Chondrocyte (in vitro differentiated cells): ENCODE results near the gene XPO6. TPM values are rescaled to one million over a fixed set of nuclear protein-coding genes. Genes with fewer than 3 reads are reported as not detected.

Experiments
- DNase-seq: peaks from one replicate; pipeline ENCODE4 v3.0.0; 2021; ENCODE audit warnings: mixed read lengths, low spot score
- H3K27ac Mint-ChIP-seq: one replicate; pipeline ENCODE4 v1.8.0; 2021; ENCODE audit warnings: mild to moderate bottlenecking, moderate library complexity, mixed read lengths; ENCODE audit not compliant: unreplicated experiment
- H3K27me3 Mint-ChIP-seq: 2 replicates; pipeline ENCODE4 v1.8.0; 2021; ENCODE audit warnings: low read depth, mixed read lengths
- H3K36me3 Mint-ChIP-seq: 2 replicates; pipeline ENCODE4 v1.8.0; 2021; ENCODE audit warnings: low read depth, mixed read lengths
- H3K4me1 Mint-ChIP-seq: 2 replicates; pipeline ENCODE4 v1.8.0; 2021; ENCODE audit warnings: low read depth, mild to moderate bottlenecking, mixed read lengths
- H3K4me3 Mint-ChIP-seq: one replicate; pipeline ENCODE4 v1.8.0; 2021; ENCODE audit warnings: mild to moderate bottlenecking, moderate library complexity, mixed read lengths; ENCODE audit not compliant: unreplicated experiment
- H3K9me3 Mint-ChIP-seq: 2 replicates; pipeline ENCODE4 v1.8.0; 2021; ENCODE audit warnings: low read depth, mixed read lengths
- total RNA-seq: library from RNA; stranded (reverse); gene quantifications from 3 replicates; pipeline ENCODE4 v1.2.1, GENCODE V29; 2021
- TF ChIP-seq, protein P1 (sequence below): fragments of 200-600 bp; sonication (generic); IDR thresholded peaks from 2 replicates; pipeline ENCODE4 v1.5.0; 2021; ENCODE audit warnings: antibody characterized with exemption, mild to moderate bottlenecking, moderate library complexity

Gene XPO6
- total RNA-seq, 1 donor from 2014 or later = 124 TPM

DNA sequence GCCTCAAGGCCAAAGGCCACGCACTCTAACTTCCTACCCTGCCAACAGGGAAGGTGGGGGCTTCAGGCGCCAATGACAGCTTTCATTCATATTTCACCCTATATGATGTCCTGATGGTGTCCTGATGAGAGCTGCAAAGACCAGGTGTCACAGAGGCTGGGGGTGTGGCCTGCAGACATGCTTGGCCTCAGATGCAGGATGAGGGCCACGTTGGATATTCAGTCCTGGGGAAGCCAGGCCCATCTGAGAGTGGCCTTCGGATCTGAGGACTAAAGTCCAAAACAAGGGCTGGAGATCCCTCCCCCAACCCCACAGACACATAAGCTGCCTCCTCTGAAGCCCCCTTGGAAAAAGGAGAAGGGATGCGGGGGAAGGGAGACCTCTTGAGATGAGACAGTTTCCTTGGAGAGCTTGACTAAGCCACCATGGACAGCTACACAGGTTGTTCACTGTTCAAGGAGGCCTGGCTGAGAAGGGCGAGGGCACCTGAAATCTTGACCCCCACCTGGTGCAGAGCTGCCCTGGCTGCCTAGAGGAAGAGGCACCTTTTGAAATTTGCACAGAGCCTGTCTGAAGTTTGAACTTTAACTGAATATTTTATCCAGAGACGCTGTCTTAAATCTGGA lies 124.0 kb downstream of the XPO6 start:
- DNase-seq = no peak
- Mint-ChIP-seq H3K4me1 (peaks cover under 1% of the 10 kb centered on the region), H3K4me3 (no peak overlapping the region), H3K27me3 (no peaks in the 10 kb centered on the region), H3K9me3 (no peaks in the 10 kb centered on the region), H3K36me3 (no peaks in the 10 kb centered on the region), H3K27ac (no peak overlapping the region)
- TF ChIP-seq, protein P1, sequence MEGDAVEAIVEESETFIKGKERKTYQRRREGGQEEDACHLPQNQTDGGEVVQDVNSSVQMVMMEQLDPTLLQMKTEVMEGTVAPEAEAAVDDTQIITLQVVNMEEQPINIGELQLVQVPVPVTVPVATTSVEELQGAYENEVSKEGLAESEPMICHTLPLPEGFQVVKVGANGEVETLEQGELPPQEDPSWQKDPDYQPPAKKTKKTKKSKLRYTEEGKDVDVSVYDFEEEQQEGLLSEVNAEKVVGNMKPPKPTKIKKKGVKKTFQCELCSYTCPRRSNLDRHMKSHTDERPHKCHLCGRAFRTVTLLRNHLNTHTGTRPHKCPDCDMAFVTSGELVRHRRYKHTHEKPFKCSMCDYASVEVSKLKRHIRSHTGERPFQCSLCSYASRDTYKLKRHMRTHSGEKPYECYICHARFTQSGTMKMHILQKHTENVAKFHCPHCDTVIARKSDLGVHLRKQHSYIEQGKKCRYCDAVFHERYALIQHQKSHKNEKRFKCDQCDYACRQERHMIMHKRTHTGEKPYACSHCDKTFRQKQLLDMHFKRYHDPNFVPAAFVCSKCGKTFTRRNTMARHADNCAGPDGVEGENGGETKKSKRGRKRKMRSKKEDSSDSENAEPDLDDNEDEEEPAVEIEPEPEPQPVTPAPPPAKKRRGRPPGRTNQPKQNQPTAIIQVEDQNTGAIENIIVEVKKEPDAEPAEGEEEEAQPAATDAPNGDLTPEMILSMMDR = no peak

- Mint-ChIP-seq H3K36me3 (no peaks in the 10 kb centered on the region), H3K9me3 (no peaks in the 10 kb centered on the region), H3K27me3 (no peaks in the 10 kb centered on the region), H3K4me1 (no peaks in the 10 kb centered on the region), H3K27ac (no peak overlapping the region), H3K4me3 (no peak overlapping the region)
- DNase-seq = no peak
- TF ChIP-seq, protein P1 = no peak
Observed at GRCh38 chr16:28087140-28087660, 124.6 kb downstream of the XPO6 start.

DNA sequence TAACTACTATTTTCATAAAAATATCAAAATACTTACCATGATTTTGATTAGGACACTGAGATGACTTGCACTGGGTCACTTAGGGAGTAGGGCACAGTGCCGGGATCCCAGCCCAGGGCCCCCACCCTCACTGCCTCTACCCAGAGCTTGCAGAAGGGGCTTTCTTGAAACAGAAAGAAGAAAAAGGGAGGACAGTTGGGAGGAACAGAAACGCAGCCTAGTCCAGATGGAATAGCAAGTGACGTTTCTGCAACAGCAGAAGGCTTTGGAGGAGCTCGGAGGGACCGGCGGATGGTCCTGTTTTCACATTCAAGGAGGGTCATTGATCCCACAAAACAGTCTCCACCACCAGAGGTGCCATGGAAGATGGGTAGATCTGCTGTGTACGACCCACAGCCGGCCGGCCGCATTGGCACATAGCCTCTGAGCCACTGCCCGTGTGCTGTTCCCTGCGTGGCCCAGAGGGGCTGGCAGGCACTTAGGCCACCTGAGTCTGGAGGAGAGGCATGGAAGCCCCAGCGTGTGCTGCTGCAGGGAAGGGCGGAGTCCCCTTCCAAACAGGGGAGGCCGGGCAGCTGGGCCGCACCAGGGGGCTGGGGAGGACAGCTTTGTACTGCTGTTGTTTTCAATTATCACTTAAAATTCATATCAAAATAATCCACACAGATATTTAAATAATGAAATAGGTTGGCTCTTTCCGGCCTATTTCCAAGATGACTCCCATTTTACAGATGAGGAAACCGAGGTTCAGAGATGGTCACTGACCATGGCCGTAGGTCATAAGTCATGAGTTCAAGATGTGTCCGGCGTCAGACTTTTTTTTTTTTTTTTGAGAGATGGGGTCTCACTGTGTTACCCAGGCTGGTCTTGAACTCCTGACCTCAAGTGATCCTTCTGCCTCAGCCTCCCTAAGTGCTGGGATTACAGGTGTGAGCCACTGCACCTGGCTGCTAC lies 125.3 kb downstream of the XPO6 start:
- Mint-ChIP-seq H3K4me1 (no peaks in the 10 kb centered on the region), H3K27me3 (no peaks in the 10 kb centered on the region), H3K27ac (no peak overlapping the region), H3K36me3 (no peaks in the 10 kb centered on the region), H3K4me3 (no peak overlapping the region), H3K9me3 (no peaks in the 10 kb centered on the region)
- TF ChIP-seq, protein P1 = no peak
- DNase-seq = no peak

GRCh38 chr16:28085389-28086171 lies 126.2 kb downstream of the XPO6 start:
- no peak for DNase-seq
- H3K27me3 Mint-ChIP-seq = no peaks in the 10 kb centered on the region
- H3K27ac Mint-ChIP-seq = no peak overlapping the region
- no peaks in the 10 kb centered on the region for H3K4me1 Mint-ChIP-seq
- no peaks in the 10 kb centered on the region for H3K9me3 Mint-ChIP-seq
- H3K36me3 Mint-ChIP-seq = no peaks in the 10 kb centered on the region
- H3K4me3 Mint-ChIP-seq = no peak overlapping the region
- TF ChIP-seq, protein P1 = no peak

GRCh38 chr16:28084209-28084608 lies 127.6 kb downstream of the XPO6 start:
- TF ChIP-seq, protein P1 = no peak

More at GRCh38 chr16:28084209-28084608, 127.6 kb downstream of the XPO6 start:
- H3K4me1 Mint-ChIP-seq = no peaks in the 10 kb centered on the region
- H3K36me3 Mint-ChIP-seq = no peaks in the 10 kb centered on the region
- no peak overlapping the region for H3K27ac Mint-ChIP-seq
- no peaks in the 10 kb centered on the region for H3K9me3 Mint-ChIP-seq
- no peak overlapping the region for H3K4me3 Mint-ChIP-seq
- no peaks in the 10 kb centered on the region for H3K27me3 Mint-ChIP-seq
- DNase-seq = no peak
